Fibroblast of mammary gland (primary cell): ENCODE measurements around the gene PNPLA2.
A peak's percentile ranks its signal among the peaks of the same experiment; 100 is the strongest.

ENCODE experiments used
- DNase-seq: peaks from one replicate; pipeline ENCODE4 v3.0.0-alpha.2; 2010; ENCODE audit warnings: low read depth
- H3K4me3 ChIP-seq: 2 replicates; pipeline ENCODE4 v1.5.1; 2011; ENCODE audit warnings: low read depth, mild to moderate bottlenecking, low read length, moderate library complexity; ENCODE audit not compliant: control insufficient read depth
- CTCF ChIP-seq: conservative IDR thresholded peaks from 2 replicates; pipeline ENCODE4 v1.5.1; 2011; ENCODE audit warnings: low read depth, low read length, inconsistent platforms; ENCODE audit not compliant: control insufficient read depth, insufficient read depth

PNPLA2 gene

GRCh38 chr11:778976-779954 is 39.4 kb upstream of the PNPLA2 start:
- no peak for TF ChIP-seq CTCF
- no peak overlapping the region for H3K4me3 ChIP-seq
- no peak for DNase-seq

GRCh38 chr11:779955-780532 is 38.7 kb upstream of the PNPLA2 start:
- H3K4me3 ChIP-seq, result no peak overlapping the region
- DNase-seq, result no peak
- no peak for TF ChIP-seq CTCF

- no peak for DNase-seq
- no peak overlapping the region for H3K4me3 ChIP-seq
- no peak for TF ChIP-seq CTCF
Measured at GRCh38 chr11:782264-783174, 36.2 kb upstream of the PNPLA2 start.

- peak; percentile 94 for DNase-seq
- TF ChIP-seq CTCF, result peak; percentile 80
- no peak overlapping the region for H3K4me3 ChIP-seq
Measured at GRCh38 chr11:783581-784015, 35.1 kb upstream of the PNPLA2 start.

GRCh38 chr11:786235-787083 is 32.3 kb upstream of the PNPLA2 start:
- DNase-seq, result no peak
- H3K4me3 ChIP-seq, result no peak overlapping the region

More at GRCh38 chr11:786235-787083, 32.3 kb upstream of the PNPLA2 start:
- no peak for TF ChIP-seq CTCF
